Esophagus muscularis mucosa (tissue), 4 donors: ENCODE measurements around the gene PDXP. TPM values are rescaled to one million over a fixed set of nuclear protein-coding genes. Genes with fewer than 3 reads are reported as not detected.

Experiments used
- DNase-seq: peaks from one replicate; pipeline ENCODE4 v3.0.0-alpha.2; 2017; ENCODE audit errors: extremely low spot score
- H3K27ac ChIP-seq, 4 donors: fragments of 200-600 bp; sonication (generic); replicated peaks in 1 of 4; 1 replicate in 3 of 4; 2 replicates in 1 of 4; pipeline ENCODE4 v1.5.1; 2016 to 2019; ENCODE audit warnings: mild to moderate bottlenecking in 1 of 4
- H3K27me3 ChIP-seq, 4 donors: fragments of 200-600 bp; sonication (generic); one replicate each; pipeline versions ENCODE4 v1.5.1 to v1.6.0; 2016 to 2019
- H3K36me3 ChIP-seq, 4 donors: fragments of 200-600 bp; sonication (generic); one replicate each; pipeline ENCODE4 v1.5.1; 2016 to 2019
- H3K4me1 ChIP-seq, 4 donors: fragments of 200-600 bp; sonication (generic); one replicate each; pipeline ENCODE4 v1.5.1; 2016 to 2019
- H3K4me3 ChIP-seq, 4 donors: fragments of 200-600 bp; sonication (generic); 1 replicate in 2 of 4; 2 replicates in 2 of 4; pipeline ENCODE4 v1.5.1; 2016 to 2019; ENCODE audit warnings: mild to moderate bottlenecking in 4 of 4, moderate library complexity in 1 of 4
- H3K9me3 ChIP-seq, 4 donors: fragments of 200-600 bp; sonication (generic); 1 replicate in 3 of 4; 2 replicates in 1 of 4; pipeline ENCODE4 v1.5.1; 2016 to 2019
- CTCF ChIP-seq, 3 experiments: fragments of 200-600 bp in 2 of 3; fragments of 450-650 bp in 1 of 3; sonication (generic) in 2 of 3; IDR thresholded peaks; one replicate each; pipeline ENCODE4 v1.5.1; 2017 to 2019; ENCODE audit warnings: antibody characterized with exemption in 3 of 3, mild to moderate bottlenecking in 2 of 3, moderate library complexity in 1 of 3
- EP300 ChIP-seq: sonication (generic); formaldehyde crosslinking; IDR thresholded peaks from one replicate; pipeline ENCODE4 v1.6.1; 2017; ENCODE audit warnings: antibody characterized with exemption
- POLR2A ChIP-seq: fragments of 450-650 bp; IDR thresholded peaks from one replicate; pipeline ENCODE4 v1.6.1; 2017; ENCODE audit warnings: antibody characterized with exemption, moderate library complexity, mild to moderate bottlenecking, low read depth
- POLR2AphosphoS5 ChIP-seq, 2 donors: sonication (generic); formaldehyde crosslinking; IDR thresholded peaks; one replicate each; pipeline ENCODE4 v1.6.1; 2017; ENCODE audit warnings: antibody characterized with exemption in 2 of 2
- WGBS: methylation state at CpG from one replicate; pipeline ENCODE4 v1.1.5; 2018; 5-methylcytosine and 5-hydroxymethylcytosine counted together
- intact Hi-C: fragments of 100-400 bp; cut with DNase I; formaldehyde crosslinking; loops from one replicate; pipeline ENCODE4 v1.15.1; 2023
- total RNA-seq, 4 donors: library from RNA; depleted of rRNA; stranded (reverse); fragments of >200 nt; gene quantifications; one replicate each; pipeline versions ENCODE4 v1.1.0 to v1.2.1, GENCODE V29; 2016

The PDXP gene
- total RNA-seq, 4 donors from 2014 or later = 7.3 to 28.3 (median 17.4) TPM

- Histone ChIP-seq H3K27ac (peak overlapping the region in 1 of 4 donors; percentile 40), H3K27me3 (peaks cover 3 to 35% (median 12%) of the 10 kb centered on the region in 4 donors), H3K36me3 (peaks cover 0 to 4% (median 0%) of the 10 kb centered on the region in 4 donors), H3K4me3 (peak overlapping the region; percentile 54 to 72 (median 58)), H3K4me1 (peaks cover 29 to 46% (median 36%) of the 10 kb centered on the region in 4 donors), H3K9me3 (no peaks in the 10 kb centered on the region)
- DNase-seq = no peak
- WGBS = 81% methylated on average over 22 of the region's 24 CpGs
- intact Hi-C loops = no loop called here
- TF ChIP-seq CTCF (IDR thresholded peaks at IDR 0.05) (no peak), EP300 (no peak), POLR2A (no peak), POLR2AphosphoS5 (IDR thresholded peaks at IDR 0.05) (no peak)
Observed at GRCh38 chr22:37640591-37641560, 17.6 kb upstream of the PDXP start.

- Histone ChIP-seq H3K27ac (no peak overlapping the region), H3K4me1 (peaks cover 29 to 46% (median 36%) of the 10 kb centered on the region in 4 donors), H3K4me3 (no peak overlapping the region), H3K27me3 (peaks cover 3 to 35% (median 12%) of the 10 kb centered on the region in 4 donors), H3K36me3 (peaks cover 0 to 4% (median 0%) of the 10 kb centered on the region in 4 donors), H3K9me3 (no peaks in the 10 kb centered on the region)
- TF ChIP-seq CTCF (IDR thresholded peaks at IDR 0.05) (no peak), EP300 (no peak), POLR2A (no peak), POLR2AphosphoS5 (IDR thresholded peaks at IDR 0.05) (no peak)
- WGBS = 87% methylated on average over 4 of the region's 5 CpGs
- no peak for DNase-seq
- intact Hi-C loops = no loop called here
Observed at GRCh38 chr22:37641561-37641949, 17.0 kb upstream of the PDXP start.

- no peak overlapping the region for H3K4me3 ChIP-seq
- peaks cover 0 to 4% (median 0%) of the 10 kb centered on the region in 4 donors for H3K36me3 ChIP-seq
- TF ChIP-seq POLR2AphosphoS5 (IDR thresholded peaks at IDR 0.05) (peak in 1 of 2 donors; percentile 43), CTCF (IDR thresholded peaks at IDR 0.05) (peak; percentile 90 to 97 (median 91)), EP300 (no peak)
- no peak overlapping the region for H3K27ac ChIP-seq
- 55% methylated on average over 4 of the region's 9 CpGs for WGBS
- H3K9me3 ChIP-seq = no peaks in the 10 kb centered on the region
- H3K4me1 ChIP-seq = peaks cover 28 to 43% (median 34%) of the 10 kb centered on the region in 4 donors
- peaks cover 3 to 35% (median 12%) of the 10 kb centered on the region in 4 donors for H3K27me3 ChIP-seq
- intact Hi-C loops = loop anchor here (1.0 kb wide), 1 partner anchor 38 kb away; no protein-coding TSS in a partner anchor
- peak; percentile 95 for DNase-seq
Observed at GRCh38 chr22:37643225-37643847, 15.2 kb upstream of the PDXP start.

- H3K4me1 ChIP-seq = peaks cover 5 to 12% (median 9%) of the 10 kb centered on the region in 4 donors
- H3K27ac ChIP-seq = peak overlapping the region in 1 of 4 donors; percentile 6
- intact Hi-C loops = no loop called here
- no peak for DNase-seq
- H3K36me3 ChIP-seq = peaks cover 0 to 20% (median 11%) of the 10 kb centered on the region in 4 donors
- H3K4me3 ChIP-seq = no peak overlapping the region
- no peak for TF ChIP-seq POLR2AphosphoS5 (IDR thresholded peaks at IDR 0.05)
- TF ChIP-seq POLR2A = no peak
- no peak for TF ChIP-seq CTCF (IDR thresholded peaks at IDR 0.05)
- TF ChIP-seq EP300 = no peak
- H3K9me3 ChIP-seq = no peaks in the 10 kb centered on the region
- H3K27me3 ChIP-seq = no peaks in the 10 kb centered on the region
- WGBS = 91% methylated on average over 8 of the region's 9 CpGs
Observed at GRCh38 chr22:37647317-37647716, 11.2 kb upstream of the PDXP start.
